C1 segment of cervical spinal cord (tissue), 14 donors: Measurements from ENCODE around the gene FAM83D.

Experiments used
- DNase-seq, 14 donors: peaks; one replicate each; lab custom pipeline; 2025; lab: John Stamatoyannopoulos, UW

FAM83D gene, protein sequence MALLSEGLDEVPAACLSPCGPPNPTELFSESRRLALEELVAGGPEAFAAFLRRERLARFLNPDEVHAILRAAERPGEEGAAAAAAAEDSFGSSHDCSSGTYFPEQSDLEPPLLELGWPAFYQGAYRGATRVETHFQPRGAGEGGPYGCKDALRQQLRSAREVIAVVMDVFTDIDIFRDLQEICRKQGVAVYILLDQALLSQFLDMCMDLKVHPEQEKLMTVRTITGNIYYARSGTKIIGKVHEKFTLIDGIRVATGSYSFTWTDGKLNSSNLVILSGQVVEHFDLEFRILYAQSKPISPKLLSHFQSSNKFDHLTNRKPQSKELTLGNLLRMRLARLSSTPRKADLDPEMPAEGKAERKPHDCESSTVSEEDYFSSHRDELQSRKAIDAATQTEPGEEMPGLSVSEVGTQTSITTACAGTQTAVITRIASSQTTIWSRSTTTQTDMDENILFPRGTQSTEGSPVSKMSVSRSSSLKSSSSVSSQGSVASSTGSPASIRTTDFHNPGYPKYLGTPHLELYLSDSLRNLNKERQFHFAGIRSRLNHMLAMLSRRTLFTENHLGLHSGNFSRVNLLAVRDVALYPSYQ

DNA sequence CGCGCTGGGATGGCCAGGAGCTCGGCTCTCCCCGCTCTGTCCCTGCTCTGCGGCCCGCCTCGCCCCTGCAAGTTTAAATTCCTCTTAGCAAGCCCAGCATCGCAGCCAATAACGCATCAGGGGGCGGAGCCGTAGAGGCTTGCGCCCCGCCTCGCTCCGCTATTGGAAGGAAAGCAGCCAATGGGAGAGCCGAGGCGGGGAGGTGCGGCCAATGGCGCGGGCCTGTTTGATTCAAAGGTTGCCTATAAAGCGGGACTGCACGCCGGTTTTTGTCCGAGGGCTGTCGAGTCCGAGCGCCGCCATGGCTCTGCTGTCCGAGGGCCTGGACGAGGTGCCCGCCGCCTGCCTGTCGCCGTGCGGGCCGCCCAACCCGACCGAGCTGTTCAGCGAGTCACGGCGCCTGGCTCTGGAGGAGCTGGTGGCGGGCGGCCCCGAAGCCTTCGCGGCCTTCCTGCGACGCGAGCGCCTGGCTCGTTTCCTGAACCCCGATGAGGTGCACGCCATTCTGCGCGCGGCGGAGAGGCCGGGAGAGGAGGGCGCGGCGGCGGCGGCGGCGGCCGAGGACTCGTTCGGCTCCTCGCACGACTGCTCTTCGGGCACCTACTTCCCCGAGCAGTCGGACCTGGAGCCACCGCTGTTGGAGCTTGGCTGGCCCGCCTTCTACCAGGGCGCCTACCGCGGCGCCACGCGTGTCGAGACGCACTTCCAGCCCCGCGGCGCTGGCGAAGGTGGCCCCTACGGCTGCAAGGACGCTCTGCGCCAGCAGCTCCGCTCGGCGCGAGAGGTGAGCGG lies at the start of gene FAM83D:
FAM83D (plus strand) TSS at position 276 of the 792 bp plus-strand sequence; CDS start at position 302, 26 bp downstream.
- DNase-seq, result peak; percentile 11 to 93 (median 86)

- no peak for DNase-seq
Measured at GRCh38 chr20:38877483-38877882, 48.7 kb upstream of the FAM83D start.

- peak in 1 of 14 donors; percentile 22 for DNase-seq
Measured at GRCh38 chr20:38878866-38879265, 47.4 kb upstream of the FAM83D start.

- peak in 2 of 14 donors; percentile 16 to 32 for DNase-seq
Measured at GRCh38 chr20:38880952-38881735, 45.1 kb upstream of the FAM83D start.

DNA sequence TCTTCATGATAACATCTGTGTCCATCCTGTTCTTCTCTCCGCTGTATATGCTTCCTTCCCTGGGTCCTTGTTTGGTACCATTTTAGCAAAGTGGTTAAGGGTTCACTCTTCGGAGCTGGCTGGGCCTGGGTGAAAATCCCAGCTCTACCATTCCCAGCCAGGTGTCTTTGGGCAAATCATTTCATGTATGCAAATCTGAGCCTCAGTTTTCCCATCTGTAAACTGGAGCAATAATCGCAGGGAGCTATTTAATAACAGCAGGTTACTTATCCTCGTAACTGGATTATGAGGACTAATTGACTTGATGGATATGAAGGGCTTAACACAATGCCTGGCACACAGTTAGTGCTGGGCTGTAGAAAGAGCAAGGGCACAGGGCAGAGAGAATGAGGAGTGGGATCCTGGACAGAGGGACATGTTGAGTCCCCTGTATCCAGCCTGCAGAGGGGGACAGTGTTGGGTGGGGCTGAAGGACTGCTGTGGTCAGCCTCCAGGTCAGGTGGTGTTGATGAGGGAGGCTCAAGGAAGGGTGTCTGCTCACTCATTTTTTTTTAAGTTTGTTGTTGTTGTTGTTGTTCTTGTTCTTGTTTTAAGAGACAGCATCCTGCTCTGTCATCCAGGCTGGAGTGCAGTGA lies 44.3 kb upstream of the FAM83D start:
- no peak for DNase-seq

DNA sequence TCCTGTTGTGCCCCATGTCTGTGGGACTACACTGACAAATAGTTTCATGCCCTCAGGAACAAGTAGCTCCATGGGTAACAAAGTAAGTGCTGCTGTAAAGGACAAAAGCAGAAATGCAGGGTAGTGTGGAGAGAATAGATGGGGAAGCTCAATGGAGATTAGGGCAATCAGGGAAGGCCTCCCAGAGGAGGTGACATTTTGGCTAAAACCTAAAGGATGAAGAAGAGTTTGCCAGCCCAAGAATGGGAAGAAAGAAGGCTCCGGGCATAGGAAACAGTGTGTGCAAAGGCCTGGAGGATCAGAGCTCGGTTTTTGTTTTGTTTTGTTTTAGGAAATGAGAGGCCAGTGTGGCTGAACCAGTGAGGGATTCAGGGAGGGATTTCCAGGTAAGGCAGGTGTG lies 43.6 kb upstream of the FAM83D start:
- DNase-seq, result no peak

GRCh38 chr20:38883081-38883980 lies 42.9 kb upstream of the FAM83D start:
- DNase-seq, result peak in 10 of 14 donors; percentile 18 to 97 (median 31)

DNA sequence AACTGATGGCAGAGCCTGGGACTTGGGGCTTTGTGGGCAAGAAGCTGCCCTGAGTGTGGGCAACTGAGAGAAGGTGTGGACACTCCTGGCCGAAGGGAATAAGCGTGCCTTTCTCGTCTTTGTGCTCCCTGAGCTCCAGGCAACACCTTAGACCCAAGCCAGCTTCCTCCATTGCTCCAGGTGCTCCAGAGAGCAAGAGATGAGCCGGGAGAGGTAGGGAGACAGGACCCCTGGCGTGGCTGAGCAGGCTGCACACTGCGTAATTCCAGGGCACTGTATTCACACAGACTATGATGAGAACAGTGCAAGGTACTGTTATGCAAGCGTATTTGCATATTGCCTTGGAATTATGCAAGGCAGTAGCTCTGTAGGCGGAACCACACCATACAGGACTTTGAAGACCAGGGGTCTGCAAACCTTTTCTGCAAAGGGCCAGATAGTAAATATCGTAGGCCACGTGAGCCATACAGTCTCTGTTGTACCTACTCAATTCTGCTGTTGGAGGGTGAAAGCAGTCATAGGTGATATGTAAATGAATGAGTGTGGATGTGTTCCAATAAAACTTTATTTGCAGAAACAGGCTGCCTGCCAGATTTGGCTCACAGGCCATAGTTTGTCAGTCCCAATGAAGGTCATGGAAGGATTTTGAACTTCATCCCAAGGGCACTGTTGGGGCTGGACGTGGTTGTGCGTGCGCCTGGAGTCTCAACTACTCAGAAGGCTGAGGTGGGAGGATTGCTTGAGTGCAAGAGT lies 42.1 kb upstream of the FAM83D start:
- peak in 1 of 14 donors; percentile 44 for DNase-seq

GRCh38 chr20:38885357-38885756 lies 40.9 kb upstream of the FAM83D start:
- peak in 1 of 14 donors; percentile 30 for DNase-seq

DNA sequence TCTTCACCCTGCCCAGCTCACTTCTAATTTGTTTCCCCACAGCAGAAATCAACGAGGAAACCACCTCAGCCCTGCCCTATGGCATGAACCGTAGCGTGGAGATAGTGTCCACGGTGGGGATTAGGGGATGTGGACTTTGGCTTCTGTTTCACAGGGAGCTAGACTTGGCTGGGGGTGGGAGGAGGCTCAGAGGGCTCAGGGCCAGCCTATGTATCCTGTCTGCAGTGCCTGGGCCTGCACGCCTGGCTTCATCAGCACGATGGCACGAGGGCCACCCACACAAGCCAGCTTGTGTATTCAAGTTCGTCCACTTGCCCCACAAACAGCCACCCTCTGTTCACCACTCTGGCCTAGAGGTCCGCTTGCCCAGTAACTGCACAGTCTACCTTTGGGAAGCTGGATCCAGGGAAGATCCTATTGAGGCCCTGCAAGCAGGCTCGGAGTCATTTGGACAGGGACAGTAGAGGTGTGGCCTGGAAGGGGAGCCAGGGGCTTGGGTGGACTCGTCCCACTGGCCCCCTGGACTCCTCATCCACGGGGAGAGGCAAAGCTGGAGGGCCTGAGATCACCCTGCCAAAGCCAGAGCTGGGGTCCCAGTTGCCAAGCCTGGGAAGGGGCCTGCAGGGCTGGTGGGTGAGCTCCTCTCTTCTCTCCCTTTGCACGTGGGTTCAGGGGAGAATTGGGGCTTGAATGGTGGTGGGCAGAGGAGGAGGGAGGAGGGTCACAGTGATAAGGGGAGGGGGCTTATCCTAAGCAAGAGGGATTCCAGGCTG lies 38.0 kb upstream of the FAM83D start:
- peak in 10 of 14 donors; percentile 17 to 74 (median 56) for DNase-seq

GRCh38 chr20:38889050-38889449 lies 37.2 kb upstream of the FAM83D start:
- no peak for DNase-seq

DNA sequence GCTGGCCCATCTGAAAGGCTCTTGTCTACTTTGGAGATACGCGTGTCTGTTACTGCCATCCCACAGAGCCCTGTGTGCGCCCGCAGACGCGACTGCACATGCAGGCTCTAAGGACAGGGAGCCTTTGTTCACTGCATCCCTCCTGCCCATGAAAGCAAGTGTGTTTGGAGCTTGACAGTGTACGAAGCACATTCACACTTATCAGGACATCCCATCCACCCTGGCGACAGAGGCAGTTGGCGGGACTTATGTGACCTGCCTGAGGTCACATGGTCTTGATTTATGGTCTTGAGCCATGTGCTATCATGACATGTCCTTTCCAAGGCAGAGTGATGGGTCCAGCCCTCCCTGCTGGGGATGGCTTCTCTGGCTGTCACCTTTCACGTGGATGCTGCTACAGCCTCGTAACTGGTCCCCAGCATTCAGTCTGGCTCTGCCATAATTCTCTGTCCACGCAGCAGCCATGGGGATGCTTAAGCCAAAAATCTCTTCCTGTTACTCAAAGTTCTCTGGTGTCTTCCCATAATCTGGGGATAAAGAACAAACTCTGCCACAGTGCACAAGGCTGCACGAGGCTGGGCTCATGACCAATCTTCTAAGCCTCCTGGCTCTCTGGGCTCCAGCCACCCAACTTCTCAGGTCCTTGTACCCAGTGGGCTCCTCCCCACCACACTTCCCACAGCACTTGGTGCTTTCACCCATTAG lies 36.3 kb upstream of the FAM83D start:
- peak in 13 of 14 donors; percentile 32 to 92 (median 75) for DNase-seq

DNA sequence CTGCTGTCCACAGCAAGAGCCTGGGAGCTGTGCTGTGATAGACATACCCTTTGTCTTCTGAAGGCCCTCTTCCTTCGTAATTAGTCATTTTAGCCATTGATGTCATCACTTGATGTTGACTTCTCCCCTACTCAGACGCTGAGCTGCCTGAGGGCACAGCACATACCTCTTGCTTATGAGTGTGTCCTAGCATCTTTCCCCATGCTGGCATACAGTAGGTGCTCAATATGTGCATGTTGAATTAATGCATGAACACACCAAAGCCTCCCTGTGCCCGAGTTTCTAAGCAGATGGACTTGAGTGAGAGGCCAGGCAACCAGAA lies 35.8 kb upstream of the FAM83D start:
- no peak for DNase-seq

DNA sequence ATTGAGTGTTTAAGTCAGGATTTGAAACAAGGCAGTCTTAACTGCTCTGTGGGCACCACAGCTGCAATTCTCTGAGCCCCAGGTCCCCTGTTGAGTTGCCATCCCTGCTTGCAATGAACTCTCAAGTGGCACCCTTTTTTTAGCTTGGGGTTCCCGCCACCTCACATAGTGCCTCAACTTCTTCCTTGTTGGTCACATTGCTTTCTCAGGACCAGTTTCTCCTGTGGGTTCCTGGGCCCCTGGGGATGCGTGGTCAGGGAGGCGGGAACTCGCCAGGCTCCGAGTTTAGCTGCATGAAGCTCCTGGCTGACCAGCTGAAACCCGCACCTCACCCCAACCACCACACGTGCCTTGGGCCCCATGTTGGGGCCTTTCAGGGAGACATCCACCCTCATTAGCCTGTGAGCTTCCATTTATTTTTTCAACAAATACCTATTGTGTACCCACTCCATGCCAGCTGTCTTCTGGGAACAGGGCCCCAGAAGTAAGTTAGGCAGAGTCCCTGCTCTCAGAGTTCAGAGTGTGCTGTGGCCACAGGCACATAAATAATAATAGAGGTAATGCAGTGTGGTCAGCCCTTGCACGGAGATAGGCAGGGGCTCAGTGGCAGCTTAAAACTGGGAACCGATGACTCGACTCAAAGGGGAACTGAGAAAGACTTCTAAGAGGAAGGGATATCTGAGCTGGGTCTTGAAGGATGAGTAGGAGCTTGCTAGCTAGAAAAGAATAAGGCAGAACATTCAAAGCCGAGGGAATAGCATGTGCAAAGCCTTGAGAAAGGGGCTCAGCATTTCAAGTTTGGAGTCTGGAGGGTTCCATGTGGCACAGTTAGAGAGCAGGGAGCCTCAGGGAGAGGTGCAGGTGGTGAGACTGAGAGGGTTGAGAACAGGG lies 33.9 kb upstream of the FAM83D start:
- DNase-seq, result no peak

- DNase-seq, result peak in 2 of 14 donors; percentile 20 to 48
Measured at GRCh38 chr20:38893056-38893564, 33.1 kb upstream of the FAM83D start.

DNA sequence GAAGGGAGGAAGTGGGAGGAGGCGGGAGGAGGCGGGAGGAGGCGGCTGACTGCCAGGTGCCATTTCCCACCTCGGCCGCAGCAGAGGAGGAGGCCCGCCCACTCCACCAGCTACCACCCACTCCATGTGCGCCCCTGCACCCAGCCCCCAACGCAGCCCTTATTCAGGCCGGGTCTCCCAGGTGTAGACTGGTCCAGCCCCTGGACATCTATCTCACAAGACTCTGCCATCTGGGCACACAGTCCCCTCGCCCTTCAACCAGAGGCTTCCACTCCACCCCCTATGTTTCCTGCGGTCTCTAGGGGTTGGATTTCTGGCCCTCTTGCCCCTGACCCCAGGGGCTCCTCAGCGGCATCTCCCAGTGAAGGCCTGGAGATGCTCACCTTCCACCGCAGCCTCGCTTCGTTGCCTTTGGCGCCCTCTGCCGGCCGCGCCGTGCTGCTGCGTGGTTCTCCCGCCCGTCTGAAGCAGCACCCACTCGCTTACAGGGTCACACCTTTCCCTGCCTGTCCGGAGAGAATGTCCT lies 32.6 kb upstream of the FAM83D start:
- peak in 12 of 14 donors; percentile 35 to 82 (median 56) for DNase-seq
